Activated T-cell treated with anti-CD3 and anti-CD28 coated beads, Interleukin-2, amount 50 U/mL, for 72 hours (primary cell): Measurements from ENCODE around the gene PHF23. TPM values are rescaled to one million over a fixed set of nuclear protein-coding genes. Genes with fewer than 3 reads are reported as not detected.
A peak's percentile ranks its signal among the peaks of the same experiment; 100 is the strongest.
"Not testable (repeated sequence)": the region's sequence is repeated elsewhere in the genome, so short reads cannot be mapped to it uniquely, and the experiment has no call there.

Source experiments
- ATAC-seq, 2 donors: fragments of 150-1000 bp; cut with Tn5 transposase; replicated peaks in 1 of 2; 2 replicates each; pipeline ENCODE4 v1.10.0; 2021; ENCODE audit warnings: moderate library complexity in 2 of 2, mild to moderate bottlenecking in 1 of 2
- DNase-seq, 2 donors: peaks; one replicate each; pipeline ENCODE4 v3.0.0; 2021 to 2022; ENCODE audit warnings: mixed read lengths in 1 of 2
- H3K27ac Mint-ChIP-seq: one replicate; pipeline ENCODE4 v1.8.0; 2022; ENCODE audit warnings: mild to moderate bottlenecking, moderate library complexity, mixed read lengths
- H3K27me3 Mint-ChIP-seq: one replicate; pipeline ENCODE4 v1.8.0; 2022; ENCODE audit warnings: low read depth, mixed read lengths
- H3K36me3 Mint-ChIP-seq, 2 donors: one replicate each; pipeline ENCODE4 v1.8.0; 2022; ENCODE audit warnings: mixed read lengths in 2 of 2, mild to moderate bottlenecking in 1 of 2; ENCODE audit not compliant: insufficient read depth in 2 of 2
- H3K4me1 Mint-ChIP-seq: one replicate; pipeline ENCODE4 v1.8.0; 2022; ENCODE audit warnings: low read depth, mixed read lengths
- H3K4me3 Mint-ChIP-seq, 2 donors: one replicate each; pipeline ENCODE4 v1.8.0; 2022; ENCODE audit warnings: mild to moderate bottlenecking in 2 of 2, mixed read lengths in 2 of 2, moderate library complexity in 2 of 2
- H3K9me3 Mint-ChIP-seq, 2 donors: one replicate each; pipeline ENCODE4 v1.8.0; 2022; ENCODE audit warnings: mixed read lengths in 2 of 2
- total RNA-seq, 2 donors: library from RNA; stranded (reverse); gene quantifications; one replicate each; pipeline ENCODE4 v1.2.3, GENCODE V29; 2022

The PHF23 gene
- total RNA-seq, 2 donors from 2014 or later, result 28.9 to 32.2 TPM

DNA sequence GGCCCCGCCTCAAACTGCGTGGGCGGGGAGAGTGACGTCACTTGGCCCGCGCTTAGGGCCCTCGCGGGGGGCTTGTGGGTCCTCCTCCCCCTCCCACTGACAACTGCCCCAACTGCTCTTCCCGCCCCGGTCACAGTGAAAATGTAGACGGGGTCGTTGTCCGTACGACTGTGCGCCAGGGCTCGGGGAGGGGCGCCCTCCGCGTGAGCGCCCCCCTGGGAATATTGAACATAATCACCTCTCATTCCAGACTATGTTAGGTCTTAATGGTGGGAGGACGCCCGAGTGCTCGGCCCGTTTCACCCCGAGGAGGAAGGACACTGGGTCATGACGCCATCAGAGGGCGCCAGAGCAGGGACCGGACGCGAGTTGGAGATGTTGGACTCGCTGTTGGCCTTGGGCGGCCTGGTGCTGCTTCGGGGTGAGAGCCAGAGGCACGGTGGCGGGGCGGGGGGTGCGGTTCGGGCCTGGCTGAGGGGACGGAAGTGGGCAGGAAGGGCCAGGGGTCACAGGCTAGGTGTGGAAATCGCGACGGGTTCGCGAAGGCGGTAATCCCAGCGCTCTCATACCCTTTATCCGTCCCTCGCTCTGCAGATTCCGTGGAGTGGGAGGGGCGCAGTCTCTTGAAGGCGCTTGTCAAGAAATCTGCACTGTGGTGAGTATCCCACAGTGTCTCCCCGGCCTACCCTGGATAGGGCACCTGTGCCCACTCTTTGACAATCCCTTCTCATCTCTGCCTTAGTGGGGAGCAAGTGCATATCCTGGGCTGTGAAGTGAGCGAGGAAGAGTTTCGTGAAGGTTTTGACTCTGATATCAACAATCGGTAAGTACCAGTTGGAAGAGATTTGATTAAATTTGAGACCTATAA lies 13.2 kb upstream of the PHF23 start, which contains the start of gene ELP5:
Gene ELP5 (plus strand): TSS at position 40 of the 868 bp plus-strand sequence. CDS start 336 bp downstream, at position 376.
- H3K4me3 Mint-ChIP-seq, result peak within 1 kb of the TSS; percentile 93 to 99
- ATAC-seq (peak; percentile 75 to 76), DNase-seq (peak; percentile 92 to 94)
- peaks cover 46% of the 10 kb centered on the region for H3K4me1 Mint-ChIP-seq
- H3K36me3 Mint-ChIP-seq, result peaks cover 7 to 22% of the 10 kb centered on the region in 2 donors
- H3K27me3 Mint-ChIP-seq, result no peaks in the 10 kb centered on the region
- no peaks in the 10 kb centered on the region for H3K9me3 Mint-ChIP-seq
- peak within 1 kb of the TSS; percentile 98 for H3K27ac Mint-ChIP-seq

DNA sequence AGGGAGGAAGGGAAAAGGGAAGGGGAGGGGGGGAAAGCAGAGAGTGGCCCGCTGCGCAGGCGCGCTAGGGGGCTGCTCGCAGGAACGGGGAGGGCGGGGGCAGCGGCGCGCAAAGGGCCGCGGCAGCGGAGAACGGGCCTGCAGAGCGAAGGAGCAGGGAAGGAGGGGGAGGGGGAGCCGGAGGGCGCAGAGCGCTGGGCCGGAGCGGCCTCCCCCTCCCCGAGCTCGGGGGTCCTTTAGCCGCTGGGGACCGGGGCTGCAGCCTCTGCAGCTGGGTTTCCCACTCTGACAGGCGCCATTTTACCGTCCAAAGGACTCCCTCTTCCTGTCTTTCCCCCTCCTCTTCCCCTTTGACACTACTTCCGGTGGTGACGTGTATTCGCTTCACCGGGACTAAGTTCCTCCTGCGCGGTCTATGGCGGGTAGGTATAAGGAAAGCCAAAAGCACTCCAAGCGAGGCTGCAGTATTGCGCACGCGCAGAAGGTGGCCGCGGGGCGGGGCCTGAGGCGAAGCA lies 12.5 kb upstream of the PHF23 start, which contains the start of gene CTDNEP1:
Gene CTDNEP1 (minus strand): TSS at position 74 of the 515 bp plus-strand sequence. CDS start 438 bp downstream, outside the sequence.
- peak within 1 kb of the TSS; percentile 93 to 99 for H3K4me3 Mint-ChIP-seq
- no peaks in the 10 kb centered on the region for H3K9me3 Mint-ChIP-seq
- H3K36me3 Mint-ChIP-seq, result peaks cover 7 to 18% of the 10 kb centered on the region in 2 donors

DNA sequence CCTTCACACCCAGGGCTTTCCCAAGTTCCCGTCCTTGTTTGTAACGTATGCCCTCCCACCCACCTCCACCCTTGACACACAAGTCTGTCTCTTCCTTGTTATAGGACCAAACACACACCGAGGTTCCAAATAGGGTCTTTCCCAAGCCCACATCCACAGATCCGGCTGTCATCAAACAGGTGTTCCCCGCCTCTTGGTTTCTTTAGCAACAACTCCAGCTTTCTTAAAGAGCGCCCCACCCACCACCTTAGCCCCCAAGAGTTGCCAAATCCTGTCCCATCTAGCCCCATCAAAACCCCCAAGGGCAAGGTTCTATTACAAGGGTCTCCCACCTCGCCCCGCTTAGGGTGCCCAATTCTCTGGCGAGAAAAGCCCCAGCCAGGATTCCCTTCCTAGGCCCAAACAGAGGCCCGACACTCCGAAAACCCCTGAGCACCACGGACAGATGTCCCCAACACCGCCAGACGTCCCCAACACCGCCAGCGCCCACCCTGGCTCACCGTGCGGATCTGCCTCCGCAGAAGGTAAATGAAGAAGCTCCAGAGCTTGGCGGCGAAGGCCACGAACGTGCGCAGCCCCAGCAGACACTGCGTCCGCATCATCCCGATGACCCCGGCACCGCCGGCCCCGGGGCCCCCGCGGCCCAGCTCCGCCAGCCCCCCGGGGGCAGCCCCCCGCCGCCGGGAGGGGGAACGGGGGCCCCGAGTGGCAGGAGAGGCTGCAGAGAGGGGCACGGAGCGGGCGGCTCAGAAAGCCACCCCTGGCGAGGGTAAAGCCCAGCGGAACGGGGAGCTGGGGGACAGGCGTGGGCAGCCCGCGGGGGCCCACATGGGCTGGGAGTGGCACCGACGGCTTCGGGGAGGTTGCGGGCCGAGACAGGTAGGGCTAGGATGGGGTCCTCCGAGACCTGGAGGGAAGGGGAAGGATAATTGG lies 11.7 kb upstream of the PHF23 start:
- ATAC-seq (peak; percentile 4), DNase-seq (no peak)
- Mint-ChIP-seq H3K27ac (peak overlapping the region; percentile 98), H3K36me3 (peaks cover 9 to 20% of the 10 kb centered on the region in 2 donors), H3K4me3 (peak overlapping the region; percentile 93 to 99), H3K4me1 (peaks cover 46% of the 10 kb centered on the region), H3K9me3 (no peaks in the 10 kb centered on the region), H3K27me3 (no peaks in the 10 kb centered on the region)

More for the DNA sequence above, 12.5 kb upstream of the PHF23 start, which contains the start of gene CTDNEP1:
- Mint-ChIP-seq H3K27ac (peak within 1 kb of the TSS; percentile 98), H3K4me1 (peaks cover 46% of the 10 kb centered on the region), H3K27me3 (no peaks in the 10 kb centered on the region)
- ATAC-seq, result peak; percentile 96 to 97
- DNase-seq, result peak; percentile 98 to 99

DNA sequence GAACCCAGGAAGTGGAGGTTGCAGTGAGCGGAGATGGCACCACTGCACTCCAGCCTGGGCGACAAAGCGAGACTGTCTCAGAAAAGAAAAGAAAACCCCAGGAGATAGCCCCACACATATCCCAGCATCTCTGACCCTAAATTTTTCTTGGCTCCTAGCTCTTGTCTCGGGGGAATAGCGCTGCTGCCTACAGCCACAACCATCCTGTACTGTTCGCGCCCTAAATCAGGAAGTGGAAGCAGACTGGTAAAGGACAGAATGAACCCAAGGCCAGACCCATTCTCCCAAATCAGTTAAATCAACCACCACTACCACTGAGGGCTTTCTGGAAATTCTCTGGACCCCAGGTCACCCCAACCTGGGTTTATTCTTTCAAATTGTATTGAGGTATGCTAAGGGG lies 10.6 kb upstream of the PHF23 start:
- H3K27ac Mint-ChIP-seq, result peak overlapping the region; percentile 98
- no peaks in the 10 kb centered on the region for H3K27me3 Mint-ChIP-seq
- DNase-seq (no peak), ATAC-seq (no peak)
- peaks cover 46% of the 10 kb centered on the region for H3K4me1 Mint-ChIP-seq
- H3K4me3 Mint-ChIP-seq, result peak overlapping the region; percentile 93 to 99
- no peaks in the 10 kb centered on the region for H3K9me3 Mint-ChIP-seq
- H3K36me3 Mint-ChIP-seq, result peaks cover 9 to 22% of the 10 kb centered on the region in 2 donors

DNA sequence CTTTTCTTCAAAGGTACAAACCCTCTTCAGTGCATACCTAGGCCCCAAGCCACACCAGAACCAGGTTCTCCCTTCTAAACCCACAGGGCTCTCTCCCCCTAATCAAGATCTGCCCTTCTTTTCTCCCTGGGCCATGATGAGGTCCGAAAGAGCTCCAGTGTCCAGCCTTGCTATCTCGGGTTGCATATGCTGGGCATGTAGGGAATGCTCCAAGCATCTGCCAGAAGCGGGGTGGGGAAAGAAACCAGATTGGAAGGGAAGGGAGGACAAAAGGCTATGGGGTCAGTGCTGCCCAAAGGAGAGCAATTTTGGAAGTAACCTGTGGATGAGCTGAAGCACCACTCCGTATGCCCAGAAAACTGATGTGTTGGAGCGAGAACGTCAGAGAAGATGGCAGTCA lies 10.0 kb upstream of the PHF23 start:
- Mint-ChIP-seq H3K36me3 (peaks cover 9 to 20% of the 10 kb centered on the region in 2 donors), H3K27ac (peak overlapping the region; percentile 92), H3K4me3 (peak overlapping the region; percentile 93 to 99), H3K9me3 (no peaks in the 10 kb centered on the region), H3K27me3 (no peaks in the 10 kb centered on the region), H3K4me1 (peaks cover 45% of the 10 kb centered on the region)
- ATAC-seq, result no peak
- no peak for DNase-seq

DNA sequence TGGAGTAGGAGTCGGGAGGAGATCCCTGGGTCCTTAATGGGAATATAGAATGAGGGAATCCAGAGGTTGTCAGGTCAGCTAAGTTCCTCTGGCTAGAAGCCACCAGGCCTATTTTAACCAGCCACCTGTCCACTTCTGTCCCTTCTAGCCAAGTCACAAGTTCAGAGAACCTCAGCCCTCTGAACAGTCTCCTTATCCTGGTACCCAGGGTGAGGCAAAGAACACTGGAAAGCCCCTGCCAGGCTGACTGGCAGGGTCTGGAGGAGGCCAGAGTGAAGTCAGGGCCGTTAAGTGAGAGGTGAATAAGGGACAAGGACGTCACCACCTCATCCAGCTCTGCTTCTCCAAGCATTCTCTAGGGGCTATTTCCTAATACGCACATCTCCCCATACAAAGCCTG lies 9.5 kb upstream of the PHF23 start:
- Mint-ChIP-seq H3K9me3 (no peaks in the 10 kb centered on the region), H3K27me3 (no peaks in the 10 kb centered on the region), H3K4me3 (peak overlapping the region; percentile 93 to 99), H3K4me1 (peaks cover 41% of the 10 kb centered on the region), H3K27ac (peak overlapping the region; percentile 92), H3K36me3 (peaks cover 9 to 20% of the 10 kb centered on the region in 2 donors)
- no peak for ATAC-seq
- DNase-seq, result no peak

DNA sequence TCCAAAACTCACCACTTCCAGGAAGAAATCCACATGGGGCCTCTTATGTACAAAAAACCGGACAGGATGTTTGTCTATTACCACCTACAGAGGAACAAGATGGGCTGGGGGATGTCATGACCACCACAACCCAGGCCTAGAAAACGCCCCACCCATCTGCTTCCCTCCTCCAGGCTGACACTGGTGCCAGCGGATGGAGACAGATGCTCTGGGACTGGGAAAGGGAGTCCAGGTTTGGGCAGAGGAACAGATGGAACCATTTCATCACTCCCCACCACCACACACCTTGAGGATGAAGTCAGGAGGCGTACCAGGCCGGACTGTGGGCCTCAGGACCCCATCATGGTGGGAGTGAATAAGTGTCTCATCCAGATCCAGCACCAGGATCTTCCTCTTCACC lies 7.5 kb upstream of the PHF23 start:
- Mint-ChIP-seq H3K9me3 (no peaks in the 10 kb centered on the region), H3K4me3 (no peak overlapping the region), H3K36me3 (peaks cover 7 to 18% of the 10 kb centered on the region in 2 donors), H3K27ac (peak overlapping the region; percentile 17), H3K27me3 (no peaks in the 10 kb centered on the region), H3K4me1 (peaks cover 34% of the 10 kb centered on the region)
- DNase-seq (no peak), ATAC-seq (no peak)

DNA sequence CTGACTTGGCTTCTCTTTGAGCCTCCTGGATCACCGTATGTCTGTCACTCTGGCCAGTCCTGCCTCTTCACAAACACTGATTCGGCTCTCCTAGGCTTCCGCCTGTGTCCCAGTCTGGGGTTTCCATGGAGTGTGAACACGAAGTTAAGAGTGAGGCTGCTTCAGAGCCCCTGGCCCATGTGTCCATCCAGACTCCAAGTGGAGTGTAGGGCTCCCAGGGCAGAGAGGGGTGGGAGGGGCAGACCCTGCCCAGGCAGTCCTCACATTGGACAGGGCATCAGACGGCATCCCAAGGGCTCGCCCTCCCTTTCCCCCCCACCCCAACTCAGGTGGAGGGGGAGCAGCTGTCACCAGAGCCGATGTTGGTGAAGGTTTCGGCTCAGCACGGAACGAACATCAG lies 4.6 kb upstream of the PHF23 start:
- ATAC-seq, DNase-seq, H3K27me3 Mint-ChIP-seq, H3K27ac Mint-ChIP-seq, H3K9me3 Mint-ChIP-seq: not testable (repeated sequence)
- Mint-ChIP-seq H3K36me3 (peaks cover 8 to 16% of the 10 kb centered on the region in 2 donors), H3K4me1 (peaks cover 39% of the 10 kb centered on the region), H3K4me3 (peak overlapping the region in 1 of 2 donors; percentile 100)

DNA sequence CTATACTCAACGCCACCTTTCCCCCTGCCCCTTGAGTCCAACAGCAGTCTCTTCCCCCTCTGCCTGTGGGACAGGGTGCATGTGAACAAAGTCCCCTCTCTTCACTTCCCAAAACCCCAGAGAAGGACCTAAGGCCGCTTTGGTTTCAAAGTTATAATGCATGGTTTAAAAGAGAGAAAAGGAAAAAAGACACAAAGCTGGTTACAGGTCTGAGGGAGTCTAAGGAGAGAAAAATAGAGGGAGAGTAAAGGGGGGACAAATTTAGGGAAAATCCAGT lies 4.1 kb upstream of the PHF23 start:
- ATAC-seq (no peak), DNase-seq (no peak)
- Mint-ChIP-seq H3K4me3 (peak overlapping the region; percentile 93 to 100), H3K27me3 (no peaks in the 10 kb centered on the region), H3K4me1 (peaks cover 35% of the 10 kb centered on the region), H3K27ac (peak overlapping the region; percentile 75), H3K36me3 (peaks cover 11 to 18% of the 10 kb centered on the region in 2 donors), H3K9me3 (no peaks in the 10 kb centered on the region)

DNA sequence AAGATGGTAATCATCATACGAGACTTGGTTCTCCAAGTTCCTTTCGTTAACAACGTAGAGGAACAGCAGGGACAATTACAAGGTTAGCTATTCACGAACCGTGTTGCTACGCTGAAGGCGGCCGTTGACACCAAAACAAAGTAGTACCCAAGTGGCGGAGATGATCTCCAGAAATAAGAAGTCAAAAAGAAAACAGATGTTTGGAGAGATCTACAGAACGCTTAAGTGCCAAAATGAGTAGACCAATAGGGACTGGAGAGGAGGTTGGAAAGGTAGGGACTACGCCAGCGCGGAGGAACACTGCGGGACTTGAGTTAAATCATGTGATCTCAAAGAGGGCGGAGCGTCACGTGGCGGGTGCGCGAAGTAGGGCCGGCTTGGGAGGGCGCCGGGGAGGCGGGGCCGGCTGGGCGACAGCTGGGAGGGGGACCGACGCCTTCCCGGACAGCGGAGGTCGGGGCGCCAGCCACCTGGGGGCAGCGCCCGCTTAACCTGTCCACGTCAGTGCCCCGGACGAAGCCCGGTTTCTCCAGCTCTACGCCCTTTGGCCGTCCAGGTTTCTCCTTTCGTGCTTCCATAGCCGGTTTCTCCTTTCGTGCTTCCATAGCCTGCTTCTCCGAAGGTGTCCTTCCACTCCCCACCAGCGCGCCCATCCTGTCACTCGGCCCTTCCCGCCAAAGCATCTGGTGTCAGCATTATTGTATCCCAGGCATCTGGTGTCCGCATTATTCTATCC lies 3.6 kb upstream of the PHF23 start:
- no peaks in the 10 kb centered on the region for H3K9me3 Mint-ChIP-seq
- peak overlapping the region; percentile 93 to 100 for H3K4me3 Mint-ChIP-seq
- ATAC-seq, result peak; percentile 58
- H3K36me3 Mint-ChIP-seq, result peaks cover 11 to 18% of the 10 kb centered on the region in 2 donors
- peaks cover 34% of the 10 kb centered on the region for H3K4me1 Mint-ChIP-seq
- peak overlapping the region; percentile 99 for H3K27ac Mint-ChIP-seq
- peak; percentile 93 to 96 for DNase-seq
- no peaks in the 10 kb centered on the region for H3K27me3 Mint-ChIP-seq

DNA sequence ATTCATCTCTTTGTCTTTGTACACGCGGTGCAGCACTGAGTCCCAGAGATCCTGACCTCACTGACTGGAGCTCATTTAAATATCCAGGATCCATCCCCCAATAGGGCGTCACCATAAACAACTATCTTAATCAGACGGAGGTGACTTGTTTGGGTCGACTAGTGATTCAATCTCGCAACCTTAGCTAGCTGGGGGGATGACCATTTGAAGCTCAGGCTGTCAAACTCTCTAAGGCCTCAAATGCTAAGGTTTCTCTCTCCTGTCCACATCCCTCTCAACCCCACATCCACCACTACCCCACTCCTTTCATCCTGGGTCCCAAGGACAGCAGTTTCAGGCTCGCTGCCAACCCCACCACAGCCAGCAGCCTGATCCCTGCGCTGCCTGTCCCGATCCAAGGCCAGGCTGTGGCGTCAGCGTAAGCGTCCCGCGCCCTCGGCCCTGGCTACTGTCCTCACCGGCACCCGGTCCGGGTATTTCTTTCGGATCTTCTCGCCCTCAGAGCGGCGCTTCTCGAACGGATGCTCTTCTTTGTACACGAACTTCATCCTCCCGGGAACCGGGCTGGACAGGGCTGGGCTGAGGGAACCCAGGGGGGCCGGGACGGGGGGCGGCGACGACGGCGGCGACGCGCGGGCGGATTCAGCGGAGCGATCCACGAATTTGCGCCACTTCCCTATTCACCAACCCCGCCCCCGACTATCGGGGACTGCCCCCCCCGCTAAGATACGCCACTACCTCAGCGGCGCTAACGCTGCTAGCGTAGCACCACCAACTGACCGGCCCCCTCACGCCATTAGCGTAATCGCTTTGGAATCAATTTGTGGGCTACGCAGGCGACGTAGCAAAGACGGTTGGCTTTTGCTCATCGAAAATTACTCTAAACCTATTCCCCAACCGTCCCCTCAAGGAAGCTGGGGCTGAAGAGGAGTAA lies 2.8 kb upstream of the PHF23 start, which contains the start of gene GABARAP:
Gene GABARAP (minus strand): TSS at position 667 of the 934 bp plus-strand sequence. CDS start 119 bp downstream, at position 548.
- peak; percentile 92 to 93 for DNase-seq
- ATAC-seq, result peak; percentile 26 to 35
- H3K36me3 Mint-ChIP-seq, result peaks cover 11 to 20% of the 10 kb centered on the region in 2 donors
- H3K27me3 Mint-ChIP-seq, result no peaks in the 10 kb centered on the region
- no peaks in the 10 kb centered on the region for H3K9me3 Mint-ChIP-seq
- H3K4me3 Mint-ChIP-seq, result peak within 1 kb of the TSS; percentile 93 to 100
- H3K27ac Mint-ChIP-seq, result peak within 1 kb of the TSS; percentile 99
- peaks cover 40% of the 10 kb centered on the region for H3K4me1 Mint-ChIP-seq
